Effector memory CD4-positive, alpha-beta T cell (primary cell): ENCODE results near the gene IFITM5.

Experiments
- DNase-seq, 3 donors: peaks; one replicate each; pipeline ENCODE4 v3.0.0-alpha.2; 2020
- H3K27ac ChIP-seq: 2 replicates; pipeline ENCODE4 v1.7.0; 2013; ENCODE audit warnings: mild to moderate bottlenecking, low read length, moderate library complexity; ENCODE audit not compliant: insufficient read depth, poor library complexity, severe bottlenecking
- H3K27me3 ChIP-seq: replicated peaks from 2 replicates; pipeline ENCODE4 v1.7.0; 2013; ENCODE audit warnings: mild to moderate bottlenecking, low read length; ENCODE audit not compliant: insufficient read depth, control insufficient read depth, poor library complexity, severe bottlenecking
- H3K36me3 ChIP-seq: 2 replicates; pipeline ENCODE4 v1.7.0; 2013; ENCODE audit warnings: mild to moderate bottlenecking, low read length, moderate library complexity; ENCODE audit not compliant: control insufficient read depth, insufficient read depth
- H3K4me1 ChIP-seq: 2 replicates; pipeline ENCODE4 v1.7.0; 2013; ENCODE audit warnings: low read length, mild to moderate bottlenecking; ENCODE audit not compliant: control insufficient read depth, insufficient read depth, poor library complexity, severe bottlenecking
- H3K4me3 ChIP-seq: 2 replicates; pipeline ENCODE4 v1.7.0; 2013; ENCODE audit warnings: low read length, low read depth, mild to moderate bottlenecking; ENCODE audit not compliant: insufficient read depth, poor library complexity, severe bottlenecking
- H3K9me3 ChIP-seq: 2 replicates; pipeline ENCODE4 v1.7.0; 2013; ENCODE audit warnings: mild to moderate bottlenecking, low read length, moderate library complexity; ENCODE audit not compliant: control insufficient read depth

Gene IFITM5

DNA sequence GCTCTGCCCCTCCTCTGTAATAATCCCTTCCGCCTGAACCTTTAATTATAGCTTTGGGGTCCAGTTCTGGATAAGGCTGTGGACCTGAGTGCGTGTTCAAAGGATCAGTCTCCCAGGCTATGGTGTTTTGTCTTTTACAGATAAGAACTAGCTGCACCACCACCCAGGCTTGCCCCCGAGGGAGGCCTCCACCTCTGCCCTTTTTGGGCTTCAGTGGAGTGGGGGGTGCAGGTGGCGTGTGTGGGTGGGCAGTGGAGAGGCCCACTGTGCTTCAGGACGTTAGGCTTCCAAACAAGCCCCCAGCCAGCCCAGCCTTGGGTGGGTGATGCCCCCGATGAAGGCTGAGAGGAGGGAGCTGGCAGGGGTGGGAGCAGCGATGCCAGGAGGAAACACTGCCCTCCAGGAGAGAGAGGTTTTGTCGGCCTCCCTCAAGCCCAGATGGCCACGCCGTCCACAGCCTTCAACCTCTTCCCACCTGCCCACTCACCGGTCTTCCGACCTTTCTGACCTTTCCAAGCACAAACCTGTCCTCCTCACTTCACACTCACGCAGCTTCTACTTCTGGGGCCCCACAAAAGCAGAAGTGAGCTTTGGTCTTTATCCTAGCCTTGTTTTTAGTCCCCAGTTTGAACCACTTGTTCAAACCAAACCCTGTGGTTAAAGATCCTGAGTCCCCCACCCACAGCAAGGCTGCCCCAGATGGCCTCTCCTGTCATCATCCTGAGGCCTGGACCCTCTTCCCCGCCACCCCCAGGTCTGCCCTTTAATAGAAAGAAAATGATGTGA is 42.2 kb downstream of the IFITM5 start:
- Histone ChIP-seq H3K4me1 (no peaks in the 10 kb centered on the region), H3K27ac (no peak overlapping the region), H3K4me3 (no peak overlapping the region), H3K36me3 (peaks cover 12% of the 10 kb centered on the region), H3K27me3 (no peaks in the 10 kb centered on the region), H3K9me3 (no peaks in the 10 kb centered on the region)
- no peak for DNase-seq

GRCh38 chr11:255816-256215 is 43.5 kb downstream of the IFITM5 start:
- Histone ChIP-seq H3K4me3 (no peak overlapping the region), H3K27me3 (no peaks in the 10 kb centered on the region), H3K36me3 (peaks cover 24% of the 10 kb centered on the region), H3K4me1 (no peaks in the 10 kb centered on the region), H3K9me3 (no peaks in the 10 kb centered on the region), H3K27ac (no peak overlapping the region)
- DNase-seq, result no peak

GRCh38 chr11:255176-255575 is 44.1 kb downstream of the IFITM5 start:
- Histone ChIP-seq H3K36me3 (peaks cover 29% of the 10 kb centered on the region), H3K27ac (no peak overlapping the region), H3K27me3 (no peaks in the 10 kb centered on the region), H3K4me3 (no peak overlapping the region), H3K4me1 (no peaks in the 10 kb centered on the region), H3K9me3 (no peaks in the 10 kb centered on the region)
- DNase-seq, result no peak

DNA sequence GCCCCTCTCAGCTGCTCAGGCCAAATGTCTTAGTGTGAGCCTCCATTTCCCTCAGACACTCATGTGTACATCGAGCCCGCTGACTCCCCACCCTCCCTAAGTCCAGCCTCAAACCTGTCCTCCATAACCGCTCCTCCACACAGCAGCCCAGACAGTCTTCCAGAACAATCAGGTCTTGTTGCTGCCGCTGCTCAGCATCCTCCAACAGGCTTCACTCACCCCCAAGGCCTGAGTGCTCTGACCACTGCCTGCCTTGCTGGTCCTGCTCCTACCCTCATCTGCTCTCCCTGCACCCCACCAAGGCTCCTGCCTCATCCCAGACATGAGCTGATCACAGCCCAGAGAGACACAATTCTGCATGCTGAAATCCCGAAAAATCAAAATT is 45.4 kb downstream of the IFITM5 start:
- Histone ChIP-seq H3K9me3 (no peaks in the 10 kb centered on the region), H3K36me3 (peaks cover 39% of the 10 kb centered on the region), H3K4me3 (no peak overlapping the region), H3K4me1 (no peaks in the 10 kb centered on the region), H3K27me3 (no peaks in the 10 kb centered on the region), H3K27ac (no peak overlapping the region)
- DNase-seq, result no peak

DNA sequence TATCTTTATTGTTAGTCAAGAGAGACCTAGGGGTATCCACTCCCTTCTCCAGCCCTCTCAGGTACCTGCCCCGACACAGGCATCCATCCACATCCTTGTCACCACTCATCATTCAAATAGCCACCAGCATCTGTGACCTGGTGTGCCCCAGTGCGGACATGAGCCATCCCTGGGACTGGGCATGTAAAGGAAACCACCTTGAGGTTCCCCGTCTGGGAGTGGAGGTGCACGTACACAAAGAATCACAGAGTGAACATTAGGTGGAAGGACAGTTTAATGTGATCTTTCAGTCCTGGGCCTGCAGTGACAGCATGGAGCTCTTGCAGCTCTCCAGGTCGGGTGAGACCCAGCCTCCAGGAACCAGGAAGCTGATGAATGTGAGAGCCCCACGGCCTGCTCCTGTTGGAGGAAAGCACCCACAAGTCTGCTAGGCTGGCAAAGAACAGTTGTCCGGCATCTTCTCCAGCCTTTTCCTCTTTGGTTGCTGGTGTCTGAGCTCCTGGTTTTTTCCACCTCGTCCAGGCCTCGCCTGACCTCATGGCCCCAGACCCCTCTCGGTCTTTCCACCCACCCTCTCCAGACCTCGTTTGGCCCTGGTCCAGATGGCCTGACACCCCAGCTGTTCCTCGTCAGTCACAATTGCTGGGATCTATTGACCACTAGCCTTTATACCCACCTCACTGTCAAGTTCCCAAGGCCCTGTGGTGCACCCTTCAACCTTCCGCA is 46.0 kb downstream of the IFITM5 start:
- DNase-seq, result no peak
- Histone ChIP-seq H3K27ac (no peak overlapping the region), H3K9me3 (no peaks in the 10 kb centered on the region), H3K36me3 (peaks cover 44% of the 10 kb centered on the region), H3K4me3 (no peak overlapping the region), H3K4me1 (no peaks in the 10 kb centered on the region), H3K27me3 (no peaks in the 10 kb centered on the region)

GRCh38 chr11:252666-253065 is 46.7 kb downstream of the IFITM5 start:
- H3K4me1 ChIP-seq, result no peaks in the 10 kb centered on the region
- no peaks in the 10 kb centered on the region for H3K9me3 ChIP-seq
- no peaks in the 10 kb centered on the region for H3K27me3 ChIP-seq
- H3K36me3 ChIP-seq, result peaks cover 50% of the 10 kb centered on the region
- H3K4me3 ChIP-seq, result no peak overlapping the region
- H3K27ac ChIP-seq, result no peak overlapping the region
- no peak for DNase-seq

DNA sequence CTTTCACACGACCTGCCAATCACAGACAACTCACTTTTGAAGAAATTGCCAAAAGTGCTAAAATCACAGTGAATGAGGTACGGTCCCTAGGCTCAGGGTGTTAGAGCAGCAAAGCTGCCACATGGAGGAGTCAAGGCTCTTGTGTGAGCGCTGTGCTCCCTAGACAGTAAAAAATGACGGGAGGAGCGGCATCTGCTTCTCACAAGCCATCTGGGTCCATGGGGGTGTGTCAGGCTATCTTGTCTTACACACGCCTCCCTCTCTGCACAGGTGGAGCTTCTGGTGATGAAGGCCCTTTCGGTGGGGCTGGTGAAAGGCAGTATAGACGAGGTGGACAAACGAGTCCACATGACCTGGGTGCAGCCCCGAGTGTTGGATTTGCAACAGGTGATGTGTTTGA is 47.8 kb downstream of the IFITM5 start:
- Histone ChIP-seq H3K9me3 (no peaks in the 10 kb centered on the region), H3K4me1 (no peaks in the 10 kb centered on the region), H3K36me3 (peaks cover 61% of the 10 kb centered on the region), H3K27ac (no peak overlapping the region), H3K27me3 (no peaks in the 10 kb centered on the region), H3K4me3 (no peak overlapping the region)
- DNase-seq, result no peak

- H3K4me3 ChIP-seq, result no peak overlapping the region
- DNase-seq, result peak; percentile 57 to 70 (median 67)
- H3K9me3 ChIP-seq, result no peaks in the 10 kb centered on the region
- no peaks in the 10 kb centered on the region for H3K27me3 ChIP-seq
- peaks cover 67% of the 10 kb centered on the region for H3K36me3 ChIP-seq
- no peak overlapping the region for H3K27ac ChIP-seq
- H3K4me1 ChIP-seq, result no peaks in the 10 kb centered on the region
Observed at GRCh38 chr11:250740-251299, 48.5 kb downstream of the IFITM5 start.

DNA sequence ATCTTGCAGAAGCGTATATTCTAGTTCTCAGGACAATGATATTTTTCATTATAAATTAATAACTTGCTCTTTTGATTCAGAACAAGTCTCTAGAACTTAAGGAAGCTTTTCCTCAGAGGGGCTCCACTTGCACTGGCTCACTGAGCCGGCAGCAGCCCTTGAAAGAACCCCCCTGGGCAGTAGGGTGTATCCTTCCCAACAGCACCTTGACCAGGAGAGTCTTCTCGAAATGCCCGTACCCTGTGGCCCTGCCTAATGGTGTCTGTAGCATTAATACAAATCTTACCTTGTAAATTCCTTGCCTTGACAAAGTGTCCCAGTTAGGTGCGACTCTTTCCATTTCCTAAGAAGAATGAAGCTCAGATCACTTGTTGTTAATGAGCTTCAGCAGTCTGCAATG is 49.1 kb downstream of the IFITM5 start:
- H3K27me3 ChIP-seq, result no peaks in the 10 kb centered on the region
- peaks cover 73% of the 10 kb centered on the region for H3K36me3 ChIP-seq
- no peak overlapping the region for H3K4me3 ChIP-seq
- no peak overlapping the region for H3K27ac ChIP-seq
- H3K9me3 ChIP-seq, result no peaks in the 10 kb centered on the region
- no peak for DNase-seq
- no peaks in the 10 kb centered on the region for H3K4me1 ChIP-seq

DNA sequence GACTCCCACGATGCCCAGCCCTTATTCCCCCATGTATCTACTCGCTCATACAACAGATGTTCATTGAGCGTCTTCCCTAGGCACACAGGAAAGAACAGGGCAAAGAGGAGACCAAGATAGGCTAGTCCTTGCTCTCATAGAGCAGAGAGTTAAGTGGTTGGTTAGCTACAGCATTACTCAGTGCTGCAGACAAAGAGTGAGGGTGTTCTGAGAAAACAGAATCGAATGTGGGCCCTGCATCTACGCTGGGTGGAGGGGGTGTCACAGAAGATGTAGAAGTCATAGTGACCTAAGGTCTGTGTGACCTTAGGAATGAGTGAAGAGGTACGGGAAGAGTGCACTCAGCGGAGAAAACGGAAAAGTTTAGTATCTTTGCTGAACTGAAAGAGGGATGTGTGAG is 50.3 kb downstream of the IFITM5 start:
- Histone ChIP-seq H3K27me3 (no peaks in the 10 kb centered on the region), H3K4me1 (no peaks in the 10 kb centered on the region), H3K27ac (no peak overlapping the region), H3K4me3 (no peak overlapping the region), H3K36me3 (peaks cover 85% of the 10 kb centered on the region), H3K9me3 (no peaks in the 10 kb centered on the region)
- no peak for DNase-seq
